Measurements from ENCODE around the gene OARD1. TPM values are rescaled to one million over a fixed set of nuclear protein-coding genes. Genes with fewer than 3 reads are reported as not detected.

Gene OARD1
- total RNA-seq, 6 donors from 2014 or later = 10.0 to 27.3 (median 20.0) TPM

DNA sequence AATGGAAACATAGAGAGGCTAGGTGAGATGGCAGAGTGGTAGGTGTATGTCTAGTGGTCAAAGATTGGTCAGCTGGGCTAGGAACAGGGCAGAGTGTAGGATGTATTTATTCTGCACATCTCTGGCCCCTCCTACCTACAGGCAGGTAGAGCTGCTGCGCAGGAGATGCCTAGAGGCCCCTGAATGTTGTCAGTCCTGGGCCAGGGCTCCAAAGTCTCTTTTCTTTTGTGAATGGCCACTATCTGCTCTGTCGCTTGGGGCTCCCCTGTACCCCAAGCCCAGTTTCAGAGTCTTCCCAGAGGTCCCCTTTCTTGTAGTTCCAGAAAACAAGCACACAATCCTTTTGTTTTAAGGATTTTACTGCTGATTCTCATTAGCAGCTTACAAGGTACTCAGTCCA is 24.9 kb downstream of the OARD1 start:
- ATAC-seq (ENCODE audit: low FRiP score in 2 of 2) = no peak
- 93 to 94% methylated on average over 2 of the region's 2 CpGs for WGBS, 2 donors

DNA sequence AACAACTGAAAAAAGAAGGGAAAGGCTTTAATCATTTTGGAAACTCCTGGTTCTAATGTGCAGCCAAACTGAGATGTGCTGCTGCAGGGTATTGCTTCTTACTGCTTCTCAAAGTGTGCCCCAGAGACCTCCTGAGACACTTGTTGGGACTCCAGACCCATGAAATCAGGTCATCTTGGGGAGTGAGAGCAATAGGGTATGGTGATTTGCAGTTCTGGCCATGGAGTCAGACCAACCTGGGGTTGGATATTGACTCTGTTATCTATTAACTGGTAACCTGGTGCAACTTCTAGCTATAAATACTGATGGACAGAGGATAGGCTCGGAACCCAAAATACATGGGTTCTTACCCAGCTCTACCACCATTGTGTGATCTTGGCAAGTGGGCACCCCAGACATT is 26.1 kb downstream of the OARD1 start:
- Histone ChIP-seq H3K4me1 (peaks cover 0 to under 1% (median 0%) of the 10 kb centered on the region in 4 donors), H3K9me3 (no peaks in the 10 kb centered on the region), H3K27ac (no peak overlapping the region), H3K27me3 (no peaks in the 10 kb centered on the region), H3K36me3 (no peaks in the 10 kb centered on the region), H3K4me3 (no peak overlapping the region)
- 90 to 92% methylated on average over 1 of the region's 1 CpG for WGBS, 2 donors
- DNase-seq (no peak), ATAC-seq (ENCODE audit: low FRiP score in 2 of 2) (no peak)
- TF ChIP-seq POLR2AphosphoS5 (IDR thresholded peaks at IDR 0.05) (no peak), EP300 (IDR thresholded peaks at IDR 0.05) (no peak), POLR2A (IDR thresholded peaks at IDR 0.05) (no peak)
- TF ChIP-seq, protein P1, sequence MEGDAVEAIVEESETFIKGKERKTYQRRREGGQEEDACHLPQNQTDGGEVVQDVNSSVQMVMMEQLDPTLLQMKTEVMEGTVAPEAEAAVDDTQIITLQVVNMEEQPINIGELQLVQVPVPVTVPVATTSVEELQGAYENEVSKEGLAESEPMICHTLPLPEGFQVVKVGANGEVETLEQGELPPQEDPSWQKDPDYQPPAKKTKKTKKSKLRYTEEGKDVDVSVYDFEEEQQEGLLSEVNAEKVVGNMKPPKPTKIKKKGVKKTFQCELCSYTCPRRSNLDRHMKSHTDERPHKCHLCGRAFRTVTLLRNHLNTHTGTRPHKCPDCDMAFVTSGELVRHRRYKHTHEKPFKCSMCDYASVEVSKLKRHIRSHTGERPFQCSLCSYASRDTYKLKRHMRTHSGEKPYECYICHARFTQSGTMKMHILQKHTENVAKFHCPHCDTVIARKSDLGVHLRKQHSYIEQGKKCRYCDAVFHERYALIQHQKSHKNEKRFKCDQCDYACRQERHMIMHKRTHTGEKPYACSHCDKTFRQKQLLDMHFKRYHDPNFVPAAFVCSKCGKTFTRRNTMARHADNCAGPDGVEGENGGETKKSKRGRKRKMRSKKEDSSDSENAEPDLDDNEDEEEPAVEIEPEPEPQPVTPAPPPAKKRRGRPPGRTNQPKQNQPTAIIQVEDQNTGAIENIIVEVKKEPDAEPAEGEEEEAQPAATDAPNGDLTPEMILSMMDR (IDR thresholded peaks at IDR 0.05) = no peak

More for the DNA sequence above, 24.9 kb downstream of the OARD1 start:
- TF ChIP-seq POLR2AphosphoS5 (IDR thresholded peaks at IDR 0.05) (no peak), EP300 (IDR thresholded peaks at IDR 0.05) (no peak), POLR2A (IDR thresholded peaks at IDR 0.05) (no peak)
- TF ChIP-seq, protein P1 (IDR thresholded peaks at IDR 0.05) = no peak
- H3K27me3 ChIP-seq = no peaks in the 10 kb centered on the region
- no peak overlapping the region for H3K27ac ChIP-seq
- H3K4me3 ChIP-seq = no peak overlapping the region
- peaks cover 0 to 6% (median 4%) of the 10 kb centered on the region in 4 donors for H3K4me1 ChIP-seq
- no peaks in the 10 kb centered on the region for H3K9me3 ChIP-seq
- no peaks in the 10 kb centered on the region for H3K36me3 ChIP-seq
- DNase-seq = no peak

DNA sequence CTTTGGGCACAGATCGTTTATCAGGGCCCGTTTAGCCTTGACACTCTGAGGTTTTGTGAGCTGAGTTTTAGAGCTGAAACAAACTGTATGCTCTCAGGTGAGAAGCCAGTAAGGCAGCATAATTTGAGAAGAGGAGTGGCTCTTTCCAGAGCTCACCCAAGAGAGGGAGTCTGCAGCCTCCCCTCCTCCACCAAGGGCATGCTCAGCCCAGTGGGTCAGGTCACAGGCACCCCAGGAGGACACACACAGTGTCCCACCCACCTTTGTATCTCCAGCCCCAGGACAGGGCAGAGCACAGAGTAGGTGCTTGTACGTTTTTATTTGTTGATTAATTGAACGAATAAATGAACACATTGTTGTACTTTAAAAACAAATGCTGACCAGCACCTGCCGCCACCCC is 26.5 kb downstream of the OARD1 start:
- ATAC-seq (ENCODE audit: low FRiP score in 2 of 2) = no peak
- H3K4me1 ChIP-seq = peaks cover 0 to 5% (median 2%) of the 10 kb centered on the region in 4 donors
- no peak overlapping the region for H3K4me3 ChIP-seq
- WGBS, 2 donors = 68 to 76% methylated on average over 5 of the region's 5 CpGs
- TF ChIP-seq POLR2A (IDR thresholded peaks at IDR 0.05) = no peak
- TF ChIP-seq EP300 (IDR thresholded peaks at IDR 0.05) = no peak
- TF ChIP-seq, protein P1 (IDR thresholded peaks at IDR 0.05) = no peak
- no peak for TF ChIP-seq POLR2AphosphoS5 (IDR thresholded peaks at IDR 0.05)
- no peaks in the 10 kb centered on the region for H3K27me3 ChIP-seq
- H3K27ac ChIP-seq = no peak overlapping the region
- no peaks in the 10 kb centered on the region for H3K9me3 ChIP-seq
- H3K36me3 ChIP-seq = no peaks in the 10 kb centered on the region
- no peak for DNase-seq

- Histone ChIP-seq H3K27ac (no peak overlapping the region), H3K4me3 (no peak overlapping the region), H3K4me1 (peaks cover 0 to 9% (median 4%) of the 10 kb centered on the region in 4 donors), H3K9me3 (no peaks in the 10 kb centered on the region), H3K27me3 (no peaks in the 10 kb centered on the region), H3K36me3 (no peaks in the 10 kb centered on the region)
- ATAC-seq (ENCODE audit: low FRiP score in 2 of 2) (no peak), DNase-seq (no peak)
- 96% methylated on average over 3 of the region's 3 CpGs for WGBS, 2 donors
- no peak for TF ChIP-seq POLR2AphosphoS5 (IDR thresholded peaks at IDR 0.05)
- TF ChIP-seq EP300 (IDR thresholded peaks at IDR 0.05) = no peak
- TF ChIP-seq POLR2A (IDR thresholded peaks at IDR 0.05) = no peak
- TF ChIP-seq, protein P1 (IDR thresholded peaks at IDR 0.05) = no peak
Measured at GRCh38 chr6:41043151-41043550, 29.0 kb downstream of the OARD1 start.
